ENCODE results near the gene POLR2H.

Gene POLR2H

GRCh38 chr3:184372911-184373310 is 11.4 kb downstream of the POLR2H start:
- DNase-seq: no peak

GRCh38 chr3:184373422-184373821 is 11.9 kb downstream of the POLR2H start:
- no peak for DNase-seq

- DNase-seq: no peak
These were observed 14.4 kb downstream of the POLR2H start for GRCh38 chr3:184375747-184376461.

- DNase-seq: no peak
These were observed 15.9 kb downstream of the POLR2H start for GRCh38 chr3:184377374-184377773.

GRCh38 chr3:184377882-184378445 is 16.5 kb downstream of the POLR2H start, which contains the start of gene THPO:
Gene THPO (minus strand): TSS chr3:184378207. CDS start chr3:184376259, 1,948 bp downstream.
- no peak for DNase-seq

GRCh38 chr3:184378651-184379357 is 17.3 kb downstream of the POLR2H start:
- DNase-seq: no peak

- no peak for DNase-seq
These were observed 18.1 kb downstream of the POLR2H start, which contains the start of gene CHRD for GRCh38 chr3:184379358-184380184. Gene CHRD (plus strand): TSS chr3:184380054. CDS start chr3:184380319, 265 bp downstream.

- DNase-seq: no peak
These were observed 18.7 kb downstream of the POLR2H start for GRCh38 chr3:184380185-184380626.

GRCh38 chr3:184380627-184381260 is 19.2 kb downstream of the POLR2H start:
- DNase-seq: no peak

GRCh38 chr3:184381261-184382224 is 20.0 kb downstream of the POLR2H start:
- DNase-seq: no peak

GRCh38 chr3:184382326-184383032 is 21.0 kb downstream of the POLR2H start:
- no peak for DNase-seq

- no peak for DNase-seq
These were observed 21.7 kb downstream of the POLR2H start for GRCh38 chr3:184383033-184383740.

- no peak for DNase-seq
These were observed 22.8 kb downstream of the POLR2H start for GRCh38 chr3:184384342-184384741.

GRCh38 chr3:184384856-184385422 is 23.4 kb downstream of the POLR2H start:
- DNase-seq: no peak

- DNase-seq: no peak
These were observed 24.7 kb downstream of the POLR2H start for GRCh38 chr3:184386047-184386806.

GRCh38 chr3:184387174-184387714 is 25.7 kb downstream of the POLR2H start:
- no peak for DNase-seq

GRCh38 chr3:184388164-184388935 is 26.8 kb downstream of the POLR2H start:
- DNase-seq: no peak

GRCh38 chr3:184388936-184389230 is 27.4 kb downstream of the POLR2H start:
- DNase-seq: no peak

Data from effector CD4-positive, alpha-beta T cell (primary cell).